GM20000 (cell line): ENCODE data around the gene M1AP.

Experiments
- DNase-seq: peaks from one replicate; pipeline ENCODE4 v3.0.0; 2012; ENCODE audit warnings: low spot score
- CTCF ChIP-seq: IDR thresholded peaks from 2 replicates; pipeline ENCODE4 v1.5.1; 2012; ENCODE audit warnings: mild to moderate bottlenecking, control low read depth; ENCODE audit errors: extremely low read depth, missing control alignments

M1AP gene

GRCh38 chr2:74653985-74654882, 6.1 kb upstream of the M1AP start, which contains the start of gene SEMA4F:
Gene SEMA4F, plus strand, starts transcription at chr2:74654247. Its CDS starts 130 bp downstream, at chr2:74654377.
- peak; percentile 99 for DNase-seq
- no peak for TF ChIP-seq CTCF

GRCh38 chr2:74653589-74653984, 5.5 kb upstream of the M1AP start:
- no peak for TF ChIP-seq CTCF
- no peak for DNase-seq

GRCh38 chr2:74646834-74647482, 1.2 kb downstream of the M1AP start:
- no peak for DNase-seq
- no peak for TF ChIP-seq CTCF

- no peak for DNase-seq
- TF ChIP-seq CTCF, result no peak
Measured at GRCh38 chr2:74646201-74646600, 1.9 kb downstream of the M1AP start.

- TF ChIP-seq CTCF, result no peak
- DNase-seq, result no peak
Measured at GRCh38 chr2:74645344-74645743, 2.8 kb downstream of the M1AP start.

GRCh38 chr2:74639550-74639949, 8.6 kb downstream of the M1AP start:
- TF ChIP-seq CTCF, result no peak
- no peak for DNase-seq

- TF ChIP-seq CTCF, result no peak
- no peak for DNase-seq
Measured at GRCh38 chr2:74632939-74633312, 15.2 kb downstream of the M1AP start.
